ENCODE measurements around the gene SLC25A38.
A peak's percentile ranks its signal among the peaks of the same experiment; 100 is the strongest.

SLC25A38 gene

DNA sequence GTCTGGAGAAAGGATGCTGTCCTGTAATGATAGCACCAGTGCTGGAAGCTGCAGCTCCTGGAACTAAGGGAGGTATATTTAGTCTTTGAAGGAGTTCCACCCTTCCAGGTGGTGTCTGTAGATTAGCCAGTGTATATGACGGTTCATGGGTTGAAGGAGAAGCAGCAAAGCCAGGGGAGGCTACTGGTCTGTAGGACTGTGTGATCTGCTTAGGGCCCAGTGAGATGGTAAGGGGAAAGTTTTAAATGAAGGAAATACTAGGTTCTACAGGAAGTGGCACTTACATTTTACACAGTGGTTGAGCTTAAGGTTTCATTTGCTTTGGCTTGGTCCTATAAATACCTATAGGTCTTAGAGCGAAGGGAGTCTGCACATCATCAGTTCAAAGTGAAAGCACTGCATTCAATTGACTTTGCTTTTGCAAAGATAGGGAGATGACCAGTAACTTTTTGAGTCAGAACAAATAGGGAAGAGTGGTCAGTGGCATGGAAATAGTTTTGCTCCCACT lies 5.6 kb downstream of the SLC25A38 start:
- H3K4me1 ChIP-seq (ENCODE audit: control insufficient read depth, insufficient read depth, low read length, poor library complexity, severe bottlenecking), result peaks cover 4% of the 10 kb centered on the region
- H3K27ac ChIP-seq (ENCODE audit: low read depth, low read length, severe bottlenecking), result no peak overlapping the region
- no peaks in the 10 kb centered on the region for H3K9me3 ChIP-seq (ENCODE audit: control insufficient read depth, low read length)
- peaks cover 54% of the 10 kb centered on the region for H3K36me3 ChIP-seq (ENCODE audit: control insufficient read depth, insufficient read depth, low read length)
- 100% methylated on average over 2 of the region's 2 CpGs for WGBS, 2 experiments (ENCODE audit: insufficient coverage in 2 of 2)
- no peak overlapping the region for H3K4me3 ChIP-seq (ENCODE audit: extremely low read depth, insufficient read depth, low read length, poor library complexity, severe bottlenecking)

DNA sequence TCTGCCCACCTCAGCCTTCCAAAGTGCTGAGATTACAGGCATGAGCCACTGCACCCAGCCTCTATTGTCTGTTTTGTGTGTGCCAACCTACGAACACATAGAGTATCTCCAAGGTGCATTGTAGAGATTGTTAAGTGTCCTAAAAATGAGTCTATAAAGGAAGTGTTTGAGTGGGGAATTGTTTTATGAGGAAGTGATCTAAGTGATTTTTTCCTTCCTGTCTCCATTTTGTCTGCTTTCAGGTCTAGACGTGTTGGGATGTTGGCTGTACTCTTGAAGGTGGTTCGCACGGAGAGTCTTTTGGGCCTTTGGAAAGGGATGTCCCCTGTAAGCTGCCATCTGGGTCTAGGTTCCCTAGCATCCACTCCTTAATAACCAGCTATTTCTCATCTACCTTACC lies 7.0 kb downstream of the SLC25A38 start:
- no peak overlapping the region for H3K27ac ChIP-seq (ENCODE audit: low read depth, low read length, severe bottlenecking)
- no peak overlapping the region for H3K4me3 ChIP-seq (ENCODE audit: extremely low read depth, insufficient read depth, low read length, poor library complexity, severe bottlenecking)
- no peaks in the 10 kb centered on the region for H3K9me3 ChIP-seq (ENCODE audit: control insufficient read depth, low read length)
- 100% methylated on average over 1 of the region's 4 CpGs for WGBS, 2 experiments (ENCODE audit: insufficient coverage in 2 of 2)
- H3K4me1 ChIP-seq (ENCODE audit: control insufficient read depth, insufficient read depth, low read length, poor library complexity, severe bottlenecking), result peaks cover 4% of the 10 kb centered on the region
- peaks cover 66% of the 10 kb centered on the region for H3K36me3 ChIP-seq (ENCODE audit: control insufficient read depth, insufficient read depth, low read length)

DNA sequence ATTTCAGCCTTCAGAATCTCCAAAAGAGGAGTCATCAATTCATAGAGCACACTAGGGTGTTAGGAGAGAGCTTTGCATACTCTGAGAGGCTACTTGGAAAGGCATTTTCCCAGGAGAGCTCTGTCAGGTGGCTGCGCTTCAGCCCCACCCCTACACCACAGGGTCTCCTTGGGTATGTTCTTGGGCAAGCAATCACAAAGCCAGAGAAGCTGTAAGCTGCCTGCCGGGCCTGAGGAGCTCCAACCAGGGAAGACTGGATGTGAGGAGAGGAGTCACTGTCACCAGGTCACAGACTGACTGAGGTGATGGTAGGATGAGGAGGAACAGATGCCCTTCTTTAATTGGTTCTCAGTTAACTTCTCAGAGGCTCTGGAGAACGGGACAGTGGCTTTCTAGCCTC lies 13.5 kb downstream of the SLC25A38 start:
- H3K4me1 ChIP-seq (ENCODE audit: control insufficient read depth, insufficient read depth, low read length, poor library complexity, severe bottlenecking), result no peaks in the 10 kb centered on the region
- no peaks in the 10 kb centered on the region for H3K9me3 ChIP-seq (ENCODE audit: control insufficient read depth, low read length)
- H3K27ac ChIP-seq (ENCODE audit: low read depth, low read length, severe bottlenecking), result no peak overlapping the region
- peaks cover 64% of the 10 kb centered on the region for H3K36me3 ChIP-seq (ENCODE audit: control insufficient read depth, insufficient read depth, low read length)
- WGBS, 2 experiments (ENCODE audit: insufficient coverage in 2 of 2), result 86 to 88% methylated on average over 1 to 2 of the region's 3 CpGs
- H3K4me3 ChIP-seq (ENCODE audit: extremely low read depth, insufficient read depth, low read length, poor library complexity, severe bottlenecking), result no peak overlapping the region

DNA sequence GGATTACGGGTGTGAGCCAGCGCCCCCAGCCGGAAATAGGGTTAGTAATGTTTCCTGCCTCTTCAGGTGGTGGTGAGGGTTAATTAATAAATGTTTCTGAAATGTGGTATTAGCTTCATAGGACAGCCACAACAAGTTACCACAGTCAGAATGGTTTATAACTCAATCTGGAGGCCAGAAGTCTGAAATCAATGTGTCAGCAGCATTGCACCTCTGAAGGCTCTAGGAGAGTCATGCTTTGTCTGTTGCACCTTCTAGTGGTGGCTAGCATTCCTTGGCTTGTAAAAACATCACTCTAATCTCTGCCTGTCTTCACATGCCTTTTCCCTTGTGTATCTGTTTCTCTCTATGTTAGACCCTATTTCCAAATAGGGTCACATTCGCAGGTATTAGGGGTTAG lies 15.5 kb downstream of the SLC25A38 start:
- 94% methylated on average over 2 of the region's 4 CpGs; no CpG with 5 or more reads in 1 of the 2 experiments for whole genome bisulfite sequencing, 2 experiments (ENCODE audit: insufficient coverage in 2 of 2)
- H3K4me1 ChIP-seq (ENCODE audit: control insufficient read depth, insufficient read depth, low read length, poor library complexity, severe bottlenecking), result no peaks in the 10 kb centered on the region
- no peak overlapping the region for H3K27ac ChIP-seq (ENCODE audit: low read depth, low read length, severe bottlenecking)

DNA sequence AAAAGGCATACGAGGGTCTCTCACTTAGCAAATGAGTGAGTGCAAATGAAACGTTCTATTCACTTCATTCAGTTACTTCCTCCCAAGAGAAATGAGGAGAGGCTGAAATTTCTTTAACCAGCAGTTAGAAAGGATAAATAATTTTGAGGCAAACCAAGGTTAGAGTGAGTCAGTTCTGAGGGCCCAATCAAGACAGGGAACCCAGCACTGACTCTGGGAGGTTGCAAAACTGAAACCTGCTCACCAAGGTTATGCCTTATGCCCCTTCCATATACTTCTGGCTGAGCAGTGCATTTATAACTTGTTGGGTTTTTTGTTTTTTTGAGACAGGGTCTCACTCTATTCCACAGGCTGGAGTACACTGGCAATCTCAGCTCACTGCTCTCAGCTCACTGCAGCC lies 18.8 kb downstream of the SLC25A38 start:
- H3K9me3 ChIP-seq (ENCODE audit: control insufficient read depth, low read length), result no peaks in the 10 kb centered on the region
- no peak overlapping the region for H3K27ac ChIP-seq (ENCODE audit: low read depth, low read length, severe bottlenecking)
- no CpG with 5 or more reads among the region's 2 CpGs for WGBS, 2 experiments (ENCODE audit: insufficient coverage in 2 of 2)
- no peaks in the 10 kb centered on the region for H3K4me1 ChIP-seq (ENCODE audit: control insufficient read depth, insufficient read depth, low read length, poor library complexity, severe bottlenecking)
- peaks cover 18% of the 10 kb centered on the region for H3K36me3 ChIP-seq (ENCODE audit: control insufficient read depth, insufficient read depth, low read length)
- H3K4me3 ChIP-seq (ENCODE audit: extremely low read depth, insufficient read depth, low read length, poor library complexity, severe bottlenecking), result no peak overlapping the region

More for the DNA sequence above, 15.5 kb downstream of the SLC25A38 start:
- H3K36me3 ChIP-seq (ENCODE audit: control insufficient read depth, insufficient read depth, low read length), result peaks cover 46% of the 10 kb centered on the region
- no peaks in the 10 kb centered on the region for H3K9me3 ChIP-seq (ENCODE audit: control insufficient read depth, low read length)
- H3K4me3 ChIP-seq (ENCODE audit: extremely low read depth, insufficient read depth, low read length, poor library complexity, severe bottlenecking), result no peak overlapping the region

DNA sequence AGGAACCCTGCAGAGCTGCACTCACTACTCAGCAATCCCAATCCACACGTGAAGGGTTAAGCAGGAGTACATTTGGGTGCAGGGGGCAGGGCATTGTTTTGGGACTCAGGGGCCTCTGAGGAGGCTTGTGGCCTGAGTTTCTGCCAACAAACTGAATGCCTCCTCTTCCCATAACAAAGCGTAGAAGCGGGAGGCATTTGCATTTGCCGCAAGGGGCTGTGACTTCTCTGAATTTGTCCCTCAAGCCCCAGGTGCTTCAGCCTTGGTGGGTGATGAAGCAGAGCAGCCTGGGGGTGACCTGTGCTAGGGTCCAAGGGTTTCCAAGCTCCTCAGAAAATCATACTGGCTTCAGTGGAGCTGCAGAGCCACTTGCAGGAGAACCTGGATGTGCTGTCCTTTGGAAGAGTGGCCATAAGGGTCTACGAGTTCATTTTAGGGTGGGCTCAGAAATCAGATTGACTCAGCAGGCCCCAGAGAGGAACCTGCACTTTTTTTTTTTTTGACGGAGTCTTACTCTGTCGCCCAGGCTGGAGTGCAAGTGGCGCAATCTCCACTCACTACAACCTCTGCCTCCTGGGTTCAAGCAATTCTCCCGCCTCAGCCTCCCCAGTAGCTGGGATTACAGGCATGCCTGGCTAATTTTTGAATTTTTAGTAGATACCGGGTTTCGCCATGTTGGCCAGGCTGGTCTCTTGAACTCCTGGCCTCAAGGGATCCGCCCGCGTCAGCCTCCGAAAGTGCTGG lies 21.9 kb downstream of the SLC25A38 start:
- Histone ChIP-seq H3K4me3 (ENCODE audit: extremely low read depth, insufficient read depth, low read length, poor library complexity, severe bottlenecking) (no peak overlapping the region), H3K4me1 (ENCODE audit: control insufficient read depth, insufficient read depth, low read length, poor library complexity, severe bottlenecking) (peaks cover 10% of the 10 kb centered on the region), H3K27ac (ENCODE audit: low read depth, low read length, severe bottlenecking) (no peak overlapping the region), H3K9me3 (ENCODE audit: control insufficient read depth, low read length) (no peaks in the 10 kb centered on the region), H3K36me3 (ENCODE audit: control insufficient read depth, insufficient read depth, low read length) (peaks cover 25% of the 10 kb centered on the region)
- 69 to 75% methylated on average over 12 to 13 of the region's 15 CpGs for WGBS, 2 experiments (ENCODE audit: insufficient coverage in 2 of 2)

DNA sequence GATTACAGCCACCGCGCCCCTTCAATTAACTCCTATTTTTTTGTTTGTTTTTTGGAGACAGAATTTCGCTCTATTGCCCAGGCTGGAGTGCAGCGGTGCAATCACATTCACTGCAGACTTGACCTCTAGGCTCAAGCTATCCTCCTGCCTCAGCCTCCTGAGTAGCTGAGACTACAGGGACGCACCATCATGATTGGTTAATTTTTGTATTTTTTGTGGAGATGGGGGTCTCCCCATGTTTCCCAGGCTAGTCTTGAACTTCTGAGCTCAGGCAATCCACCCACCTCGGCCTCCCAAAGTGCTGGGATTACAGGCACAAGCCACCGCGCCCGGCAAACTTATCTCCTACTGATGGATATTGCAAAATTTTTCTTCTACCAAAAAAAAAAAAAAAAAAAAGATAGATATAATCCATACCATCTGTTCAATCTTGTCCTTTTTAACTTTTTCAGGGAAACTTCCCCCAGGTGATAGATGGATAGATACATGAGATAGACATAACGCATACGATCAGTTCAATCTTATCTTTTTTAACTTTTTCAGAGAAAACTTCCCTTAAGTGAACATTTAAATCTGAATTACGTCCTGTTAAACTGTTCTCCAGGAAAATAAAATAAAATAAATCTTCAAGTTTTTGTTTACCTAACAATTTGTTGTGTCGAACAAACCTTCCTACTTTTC lies 22.7 kb downstream of the SLC25A38 start:
- Histone ChIP-seq H3K36me3 (ENCODE audit: control insufficient read depth, insufficient read depth, low read length) (peaks cover 32% of the 10 kb centered on the region), H3K4me3 (ENCODE audit: extremely low read depth, insufficient read depth, low read length, poor library complexity, severe bottlenecking) (peak overlapping the region; percentile 71), H3K27ac (ENCODE audit: low read depth, low read length, severe bottlenecking) (peak overlapping the region; percentile 93), H3K4me1 (ENCODE audit: control insufficient read depth, insufficient read depth, low read length, poor library complexity, severe bottlenecking) (peaks cover 10% of the 10 kb centered on the region), H3K9me3 (ENCODE audit: control insufficient read depth, low read length) (no peaks in the 10 kb centered on the region)
- 70 to 81% methylated on average over 4 to 9 of the region's 13 CpGs for WGBS, 2 experiments (ENCODE audit: insufficient coverage in 2 of 2)

DNA sequence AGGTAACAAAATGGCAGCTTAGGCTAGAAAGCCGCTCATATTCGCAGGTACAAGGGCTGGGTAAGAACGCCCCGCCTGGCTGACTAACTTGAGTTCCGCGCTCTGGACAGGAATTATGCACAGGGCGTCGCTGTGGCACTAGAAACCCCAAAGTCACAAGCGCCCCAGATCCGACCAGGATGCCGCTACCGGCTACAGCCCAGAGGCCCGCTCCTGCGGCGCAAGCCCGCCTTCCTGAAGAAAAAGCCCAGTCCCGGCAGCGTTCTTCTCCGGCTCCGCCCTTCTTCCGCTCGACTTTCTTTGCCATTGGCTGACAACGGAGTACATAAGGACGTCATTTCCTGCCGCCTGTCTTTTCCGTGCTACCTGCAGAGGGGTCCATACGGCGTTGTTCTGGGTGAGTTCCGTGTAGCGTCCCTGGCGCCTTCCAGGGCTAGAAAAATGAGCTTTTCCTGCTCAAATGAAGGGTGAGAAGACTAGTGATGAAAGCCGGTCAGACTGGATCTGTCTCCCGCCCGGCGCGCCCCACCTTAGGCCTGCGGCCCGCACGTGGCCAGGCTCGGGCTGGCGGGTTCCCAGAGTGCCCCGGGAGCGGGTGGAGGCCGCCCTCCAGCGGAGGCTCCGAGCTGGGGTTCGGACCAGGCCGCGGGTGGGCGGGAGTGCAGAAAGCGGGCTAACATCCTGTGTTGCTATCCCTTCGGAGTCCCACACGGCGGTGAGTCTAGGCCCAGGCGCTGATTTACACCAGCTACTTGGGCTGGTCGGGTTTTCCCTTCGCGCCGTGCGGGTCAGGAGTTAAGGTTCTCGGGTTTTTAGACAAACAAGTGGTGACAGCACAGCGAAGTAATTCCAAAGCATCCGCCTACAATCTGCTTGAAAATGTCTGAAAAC lies 23.4 kb downstream of the SLC25A38 start, which contains the start of gene RPSA:
RPSA (plus strand) TSS at position 353 of the 891 bp plus-strand sequence. CDS start 934 bp downstream, outside the sequence.
- peaks cover 40% of the 10 kb centered on the region for H3K36me3 ChIP-seq (ENCODE audit: control insufficient read depth, insufficient read depth, low read length)
- peak within 1 kb of the TSS; percentile 93 for H3K27ac ChIP-seq (ENCODE audit: low read depth, low read length, severe bottlenecking)
- WGBS, 2 experiments (ENCODE audit: insufficient coverage in 2 of 2), result 0 to 1% methylated on average over 55 to 63 of the region's 63 CpGs
- H3K9me3 ChIP-seq (ENCODE audit: control insufficient read depth, low read length), result no peaks in the 10 kb centered on the region
- peaks cover 10% of the 10 kb centered on the region for H3K4me1 ChIP-seq (ENCODE audit: control insufficient read depth, insufficient read depth, low read length, poor library complexity, severe bottlenecking)
- peak within 1 kb of the TSS; percentile 71 for H3K4me3 ChIP-seq (ENCODE audit: extremely low read depth, insufficient read depth, low read length, poor library complexity, severe bottlenecking)

DNA sequence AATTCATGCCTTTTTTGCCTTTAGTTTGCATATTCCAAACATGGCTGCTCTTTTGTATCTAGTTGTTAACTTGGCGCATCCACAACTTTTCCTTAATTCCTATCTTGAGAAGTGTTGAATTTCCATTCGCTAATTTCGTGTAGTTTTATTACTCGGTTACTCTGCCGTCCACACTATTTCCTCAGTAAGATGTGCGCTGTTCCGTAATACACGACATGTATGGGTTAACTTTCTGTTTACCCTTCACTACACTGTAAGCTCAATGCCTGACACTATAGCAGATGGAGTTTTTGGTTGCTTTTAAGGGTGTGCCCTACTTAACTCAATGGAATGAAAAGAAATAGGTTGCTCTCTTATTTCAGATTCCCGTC lies 24.1 kb downstream of the SLC25A38 start:
- 3 to 4% methylated on average over 6 to 7 of the region's 9 CpGs for WGBS, 2 experiments (ENCODE audit: insufficient coverage in 2 of 2)
- peaks cover 47% of the 10 kb centered on the region for H3K36me3 ChIP-seq (ENCODE audit: control insufficient read depth, insufficient read depth, low read length)
- H3K4me1 ChIP-seq (ENCODE audit: control insufficient read depth, insufficient read depth, low read length, poor library complexity, severe bottlenecking), result peaks cover 10% of the 10 kb centered on the region
- H3K27ac ChIP-seq (ENCODE audit: low read depth, low read length, severe bottlenecking), result peak overlapping the region; percentile 93
- H3K4me3 ChIP-seq (ENCODE audit: extremely low read depth, insufficient read depth, low read length, poor library complexity, severe bottlenecking), result peak overlapping the region; percentile 71
- no peaks in the 10 kb centered on the region for H3K9me3 ChIP-seq (ENCODE audit: control insufficient read depth, low read length)

DNA sequence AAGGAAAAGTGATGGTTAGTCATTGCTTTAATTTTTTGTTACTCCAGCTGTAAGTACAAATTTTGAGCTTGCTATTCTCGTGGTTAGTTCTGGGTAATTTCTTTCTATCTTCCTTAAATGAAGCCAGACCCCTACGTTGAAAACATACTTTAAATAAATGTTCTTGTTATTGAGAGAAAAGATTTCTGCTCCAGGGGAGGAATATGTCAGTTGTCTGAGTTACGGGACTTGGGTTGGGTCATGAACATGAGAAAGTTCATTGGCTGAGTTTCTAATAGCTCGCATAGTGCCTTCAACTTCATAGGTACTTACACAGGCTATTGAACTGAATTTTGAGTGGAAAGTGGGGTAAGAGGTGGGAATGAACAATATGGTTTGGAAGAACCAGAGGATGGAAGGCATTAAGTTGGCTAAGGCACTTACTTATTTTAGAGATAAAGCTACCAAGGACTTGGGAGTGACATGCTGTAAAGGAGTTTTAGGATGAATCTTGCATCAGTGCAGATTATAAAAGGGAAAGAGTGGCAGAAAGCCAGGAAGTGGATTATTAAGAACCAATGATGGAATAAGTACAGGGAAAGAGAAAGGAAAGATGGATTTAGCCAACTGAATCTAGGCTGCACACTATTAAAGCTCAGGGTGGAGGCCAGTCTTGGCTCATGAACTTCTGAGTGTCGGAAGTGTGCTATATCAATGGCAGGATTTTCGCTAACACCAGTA lies 24.8 kb downstream of the SLC25A38 start:
- H3K4me3 ChIP-seq (ENCODE audit: extremely low read depth, insufficient read depth, low read length, poor library complexity, severe bottlenecking), result peak overlapping the region; percentile 71
- peaks cover 10% of the 10 kb centered on the region for H3K4me1 ChIP-seq (ENCODE audit: control insufficient read depth, insufficient read depth, low read length, poor library complexity, severe bottlenecking)
- H3K27ac ChIP-seq (ENCODE audit: low read depth, low read length, severe bottlenecking), result no peak overlapping the region
- 81 to 97% methylated on average over 4 of the region's 6 CpGs for WGBS, 2 experiments (ENCODE audit: insufficient coverage in 2 of 2)
- peaks cover 53% of the 10 kb centered on the region for H3K36me3 ChIP-seq (ENCODE audit: control insufficient read depth, insufficient read depth, low read length)
- no peaks in the 10 kb centered on the region for H3K9me3 ChIP-seq (ENCODE audit: control insufficient read depth, low read length)

Measured in mesodermal cell (in vitro differentiated cells).